HG02642 (cell line): ENCODE data around the gene SMIM12.
A peak's percentile ranks its signal among the peaks of the same experiment; 100 is the strongest.

Source experiments
- ATAC-seq: cut with Tn5 transposase; IDR thresholded peaks from one replicate; pipeline ENCODE4 v1.9.1; 2021; ENCODE audit warnings: mild to moderate bottlenecking; ENCODE audit not compliant: unreplicated experiment, poor library complexity

SMIM12 gene

GRCh38 chr1:34859446-34860200 is at the start of gene SMIM12:
Gene SMIM12 (minus strand): TSS chr1:34859749. CDS start chr1:34855977, 3,772 bp downstream.
- peak; percentile 96 for ATAC-seq

GRCh38 chr1:34908369-34908768 is 48.8 kb upstream of the SMIM12 start:
- ATAC-seq = no peak

GRCh38 chr1:34907487-34908090 is 48.0 kb upstream of the SMIM12 start:
- ATAC-seq = no peak

- no peak for ATAC-seq
These were observed 47.2 kb upstream of the SMIM12 start for GRCh38 chr1:34906756-34907155.

GRCh38 chr1:34906222-34906621 is 46.7 kb upstream of the SMIM12 start:
- ATAC-seq = no peak

- no peak for ATAC-seq
These were observed 45.5 kb upstream of the SMIM12 start for GRCh38 chr1:34905098-34905459.

- no peak for ATAC-seq
These were observed 44.9 kb upstream of the SMIM12 start for GRCh38 chr1:34904236-34905097.

GRCh38 chr1:34901919-34902318 is 42.4 kb upstream of the SMIM12 start:
- ATAC-seq = no peak

GRCh38 chr1:34900775-34901502 is 41.4 kb upstream of the SMIM12 start:
- no peak for ATAC-seq

- ATAC-seq = no peak
These were observed 40.4 kb upstream of the SMIM12 start for GRCh38 chr1:34899906-34900305.

- ATAC-seq = no peak
These were observed 39.9 kb upstream of the SMIM12 start for GRCh38 chr1:34899471-34899870.

GRCh38 chr1:34898330-34898761 is 38.8 kb upstream of the SMIM12 start:
- ATAC-seq = no peak

- ATAC-seq = no peak
These were observed 37.1 kb upstream of the SMIM12 start for GRCh38 chr1:34896612-34897011.

GRCh38 chr1:34889705-34890104 is 30.2 kb upstream of the SMIM12 start:
- no peak for ATAC-seq

GRCh38 chr1:34887593-34887992 is 28.0 kb upstream of the SMIM12 start:
- no peak for ATAC-seq

- no peak for ATAC-seq
These were observed 26.1 kb upstream of the SMIM12 start for GRCh38 chr1:34885405-34886247.

GRCh38 chr1:34884961-34885360 is 25.4 kb upstream of the SMIM12 start:
- no peak for ATAC-seq

GRCh38 chr1:34884536-34884935 is 25.0 kb upstream of the SMIM12 start:
- ATAC-seq = no peak

- ATAC-seq = no peak
These were observed 19.7 kb upstream of the SMIM12 start for GRCh38 chr1:34879230-34879629.

GRCh38 chr1:34876406-34876805 is 16.9 kb upstream of the SMIM12 start:
- ATAC-seq = no peak
